Gastrocnemius medialis (tissue), 4 donors: ENCODE measurements around the gene LY6G5C.

Experiments
- CTCF ChIP-seq, 5 experiments: fragments of 450-650 bp in 3 of 5; fragments of 200-600 bp in 2 of 5; sonication (generic) in 2 of 5; IDR thresholded peaks in 4 of 5; conservative IDR thresholded peaks in 1 of 5; 1 replicate in 4 of 5; 2 replicates in 1 of 5; pipeline ENCODE4 v1.5.1; 2016 to 2019; ENCODE audit warnings: antibody characterized with exemption in 5 of 5, mild to moderate bottlenecking in 3 of 5, moderate library complexity in 3 of 5
- POLR2A ChIP-seq, 2 donors: fragments of 450-650 bp; IDR thresholded peaks; one replicate each; pipeline ENCODE4 v1.6.1; 2017; ENCODE audit warnings: antibody characterized with exemption in 2 of 2, mild to moderate bottlenecking in 2 of 2, moderate library complexity in 2 of 2

- TF ChIP-seq CTCF (IDR thresholded peaks at IDR 0.05 in 4 of 5, conservative IDR thresholded peaks at IDR 0.05 in 1 of 5) (no peak), POLR2A (IDR thresholded peaks at IDR 0.05) (no peak)
These were observed 32.6 kb upstream of the LY6G5C start for GRCh38 chr6:31713465-31713864.
